T-cell (primary cell): ENCODE results near the gene B4GALT2. TPM values are rescaled to one million over a fixed set of nuclear protein-coding genes. Genes with fewer than 3 reads are reported as not detected.

Experiments
- ATAC-seq, 4 experiments: fragments of 200-7000 bp in 3 of 4; fragments of 150-1000 bp in 1 of 4; cut with Tn5 transposase; replicated peaks in 1 of 4; 1 replicate in 3 of 4; 2 replicates in 1 of 4; pipeline ENCODE4 v1.10.0; 2021; ENCODE audit warnings: moderate library complexity in 3 of 4, mild to moderate bottlenecking in 2 of 4, moderate number of reproducible peaks in 1 of 4
- CTCF ChIA-PET, 2 donors: fragments of 300-600 bp; sonication (Branson Sonifier 250); formaldehyde crosslinking; loops; one replicate each; lab custom pipeline; 2022; ENCODE audit warnings: antibody characterized with exemption in 2 of 2; lab: Charles Lee
- POLR2A ChIA-PET, 2 donors: fragments of 300-600 bp; sonication (Branson Sonifier 250); formaldehyde crosslinking; loops; one replicate each; lab custom pipeline; 2022; ENCODE audit warnings: antibody characterized with exemption in 2 of 2; lab: Charles Lee
- DNase-seq, 35 experiments: peaks; one replicate each; pipeline versions ENCODE4 v3.0.0 to v3.0.0-alpha.2; 2013 to 2023
- H3K27ac ChIP-seq: one replicate; pipeline ENCODE4 v1.5.1; 2013; ENCODE audit warnings: low read length
- H3K27me3 ChIP-seq, 2 experiments: replicated peaks in 1 of 2; 1 replicate in 1 of 2; 2 replicates in 1 of 2; pipeline versions ENCODE4 v1.6.1 to v1.7.0; 2013; ENCODE audit warnings: low read length in 1 of 2, mixed read lengths in 1 of 2; ENCODE audit not compliant: control insufficient read depth in 2 of 2, insufficient read depth in 2 of 2; ENCODE audit errors: extremely low read depth in 1 of 2
- H3K36me3 ChIP-seq, 2 donors: 1 replicate in 1 of 2; 2 replicates in 1 of 2; pipeline versions ENCODE4 v1.6.1 to v1.7.0; 2013; ENCODE audit warnings: low read length in 1 of 2; ENCODE audit not compliant: control insufficient read depth in 2 of 2, insufficient read depth in 1 of 2; ENCODE audit errors: extremely low read depth in 1 of 2
- H3K4me1 ChIP-seq, 2 experiments: 1 replicate in 1 of 2; 2 replicates in 1 of 2; pipeline versions ENCODE4 v1.6.1 to v1.7.0; 2013; ENCODE audit warnings: low read length in 2 of 2, mixed read lengths in 1 of 2; ENCODE audit not compliant: insufficient read depth in 2 of 2, control insufficient read depth in 1 of 2; ENCODE audit errors: extremely low read depth in 1 of 2
- H3K4me3 ChIP-seq, 2 donors: 1 replicate in 1 of 2; 2 replicates in 1 of 2; pipeline versions ENCODE4 v1.5.1 to v1.7.0; 2013; ENCODE audit warnings: mild to moderate bottlenecking in 2 of 2, low read length in 1 of 2, moderate library complexity in 1 of 2; ENCODE audit not compliant: control insufficient read depth in 1 of 2; ENCODE audit errors: extremely low read depth in 1 of 2
- H3K9me3 ChIP-seq: 2 replicates; pipeline ENCODE4 v1.7.0; 2013
- H3K27ac Mint-ChIP-seq, 2 donors: one replicate each; pipeline ENCODE4 v1.8.0; 2020 to 2021; ENCODE audit warnings: mild to moderate bottlenecking in 2 of 2, mixed read lengths in 2 of 2
- H3K27me3 Mint-ChIP-seq, 2 donors: one replicate each; pipeline ENCODE4 v1.8.0; 2021 to 2022; ENCODE audit warnings: mixed read lengths in 2 of 2
- H3K36me3 Mint-ChIP-seq: one replicate; pipeline ENCODE4 v1.8.0; 2021; ENCODE audit warnings: mixed read lengths
- H3K4me1 Mint-ChIP-seq, 3 donors: one replicate each; pipeline ENCODE4 v1.8.0; 2020 to 2022; ENCODE audit warnings: mixed read lengths in 3 of 3, mild to moderate bottlenecking in 1 of 3
- H3K4me3 Mint-ChIP-seq, 3 donors: one replicate each; pipeline ENCODE4 v1.8.0; 2020 to 2022; ENCODE audit warnings: mild to moderate bottlenecking in 3 of 3, mixed read lengths in 3 of 3, moderate library complexity in 3 of 3
- H3K9me3 Mint-ChIP-seq, 3 donors: one replicate each; pipeline ENCODE4 v1.8.0; 2020 to 2022; ENCODE audit warnings: mixed read lengths in 3 of 3
- WGBS: methylation state at CpG from one replicate; pipeline ENCODE4 v1.1.5; 2013; ENCODE audit warnings: missing lambda C conversion rate; ENCODE audit not compliant: insufficient coverage; 5-methylcytosine and 5-hydroxymethylcytosine counted together
- total RNA-seq, 35 experiments: library from RNA in 6 of 35; stranded (reverse) in 6 of 35; fragments of 120-200 nt in 1 of 35; gene quantifications; one replicate each; pipeline versions ENCODE4 v1.2.1 to v1.2.4 and lab custom pipeline; 2013 to 2026

The B4GALT2 gene
- total RNA-seq, 5 donors from 2014 or later (not counting 1 experiment from before 2014, with no cell fraction given), result 1.2 to 5.3 (median 3.1) TPM

DNA sequence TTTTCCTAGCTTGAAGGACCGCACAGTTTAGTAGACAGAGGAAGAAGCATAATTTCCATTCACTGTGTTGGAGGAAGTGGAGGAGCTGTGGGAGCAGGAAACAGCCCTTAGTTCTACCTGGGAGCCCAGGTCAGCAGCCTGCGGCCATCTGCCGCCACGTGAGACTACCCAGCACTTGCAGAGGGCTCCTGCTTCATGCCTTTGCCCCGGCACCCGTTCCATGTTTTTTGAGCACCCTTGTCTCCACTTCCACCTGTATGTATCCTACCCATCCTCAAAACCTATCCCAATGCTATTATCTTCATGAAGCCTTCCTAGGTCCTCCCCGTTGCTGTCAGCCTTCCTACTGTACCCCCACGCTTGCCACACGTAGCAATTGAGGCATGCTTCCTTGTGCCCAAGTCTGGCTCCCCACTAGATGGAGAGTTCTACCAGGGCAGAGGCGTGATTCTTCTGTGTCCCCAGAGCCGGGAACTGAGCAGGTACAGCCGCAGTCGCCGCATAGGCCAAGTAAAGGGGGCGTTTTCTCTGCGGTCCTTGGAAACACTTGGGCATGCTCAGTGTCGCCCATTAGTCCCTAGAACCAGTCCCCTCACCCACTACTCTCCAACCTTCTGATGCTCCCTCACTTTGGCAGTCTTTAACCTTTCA is 50.4 kb downstream of the B4GALT2 start:
- WGBS, result 34% methylated on average over 17 of the region's 17 CpGs
- H3K9me3 Mint-ChIP-seq, result no peaks in the 10 kb centered on the region
- no peaks in the 10 kb centered on the region for H3K27me3 Mint-ChIP-seq
- Histone ChIP-seq H3K4me3 (peak overlapping the region; percentile 66 to 82), H3K36me3 (no peaks in the 10 kb centered on the region), H3K9me3 (no peaks in the 10 kb centered on the region), H3K27me3 (peaks cover 0 to under 1% of the 10 kb centered on the region in 2 experiments), H3K4me1 (peaks cover 4 to 21% of the 10 kb centered on the region in 2 experiments), H3K27ac (peak overlapping the region; percentile 67)
- ChIA-PET POLR2A (no interaction called here), CTCF (interaction anchor here in 1 of 2 donors (1.0 kb wide), 1 partner anchor 83 kb away, joined by 3 read pairs; no protein-coding TSS in a partner anchor)
- ATAC-seq (peak; percentile 13 to 38 (median 14)), DNase-seq (peak in 2 of 35 experiments; percentile 19 to 29)
- peaks cover 18 to 28% (median 27%) of the 10 kb centered on the region in 3 donors for H3K4me1 Mint-ChIP-seq
- H3K36me3 Mint-ChIP-seq, result no peaks in the 10 kb centered on the region
- H3K27ac Mint-ChIP-seq, result peak overlapping the region; percentile 92 to 96
- H3K4me3 Mint-ChIP-seq, result peak overlapping the region; percentile 86 to 93 (median 90)

DNA sequence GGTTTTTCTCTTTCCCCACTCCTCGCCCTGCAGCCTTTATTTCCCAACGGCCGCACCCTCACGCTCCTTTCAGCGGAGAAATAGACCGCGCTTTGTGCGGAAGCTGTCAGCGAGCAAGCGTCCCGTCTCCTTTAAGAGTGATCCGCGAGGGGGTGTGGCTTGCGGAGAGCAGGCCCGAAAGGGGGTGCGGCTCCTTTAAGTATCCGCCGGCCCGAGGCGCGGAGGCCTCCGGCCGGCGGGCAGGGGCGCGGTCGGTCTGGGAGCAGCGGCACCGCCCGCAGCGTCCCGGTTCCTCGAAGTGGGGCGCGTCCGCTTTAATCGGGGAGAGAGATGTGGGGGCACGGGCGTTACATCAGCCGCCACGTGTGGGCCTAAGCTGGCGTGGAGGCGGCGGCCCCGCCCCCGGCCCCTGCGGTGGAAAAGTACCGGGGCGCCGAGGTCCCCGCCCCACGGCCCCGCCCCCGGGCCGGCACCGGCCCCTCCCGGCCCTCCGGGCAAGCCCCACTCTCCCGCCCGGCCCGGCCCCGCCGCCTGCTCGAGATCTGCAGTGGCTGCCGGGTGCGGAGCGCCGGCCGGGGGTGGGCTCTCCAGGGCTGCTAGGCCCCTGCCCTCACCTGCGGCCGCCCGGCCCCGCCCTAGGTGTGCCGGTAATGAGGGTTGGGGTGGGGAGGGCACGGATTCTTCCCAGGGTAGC is 51.0 kb downstream of the B4GALT2 start:
- H3K27me3 Mint-ChIP-seq, result no peaks in the 10 kb centered on the region
- Histone ChIP-seq H3K27ac (peak overlapping the region; percentile 67), H3K36me3 (no peaks in the 10 kb centered on the region), H3K4me1 (peaks cover 4 to 21% of the 10 kb centered on the region in 2 experiments), H3K27me3 (no peaks in the 10 kb centered on the region), H3K9me3 (no peaks in the 10 kb centered on the region), H3K4me3 (peak overlapping the region; percentile 66 to 82)
- no peaks in the 10 kb centered on the region for H3K36me3 Mint-ChIP-seq
- H3K4me1 Mint-ChIP-seq, result peaks cover 18 to 28% (median 27%) of the 10 kb centered on the region in 3 donors
- under 1% methylated on average over 69 of the region's 75 CpGs for WGBS
- ATAC-seq, result peak; percentile 79 to 84 (median 82)
- ChIA-PET CTCF (interaction anchor here in 1 of 2 donors (1.0 to 1.2 kb wide), 2 partner anchors 84 to 380 kb away, joined by 3 to 4 read pairs; partner anchors contain the start of gene KDM4A), POLR2A (no interaction called here)
- peak overlapping the region; percentile 86 to 93 (median 90) for H3K4me3 Mint-ChIP-seq
- H3K9me3 Mint-ChIP-seq, result no peaks in the 10 kb centered on the region
- H3K27ac Mint-ChIP-seq, result peak overlapping the region; percentile 92 to 96
- DNase-seq, result peak; percentile 63 to 89 (median 79)

DNA sequence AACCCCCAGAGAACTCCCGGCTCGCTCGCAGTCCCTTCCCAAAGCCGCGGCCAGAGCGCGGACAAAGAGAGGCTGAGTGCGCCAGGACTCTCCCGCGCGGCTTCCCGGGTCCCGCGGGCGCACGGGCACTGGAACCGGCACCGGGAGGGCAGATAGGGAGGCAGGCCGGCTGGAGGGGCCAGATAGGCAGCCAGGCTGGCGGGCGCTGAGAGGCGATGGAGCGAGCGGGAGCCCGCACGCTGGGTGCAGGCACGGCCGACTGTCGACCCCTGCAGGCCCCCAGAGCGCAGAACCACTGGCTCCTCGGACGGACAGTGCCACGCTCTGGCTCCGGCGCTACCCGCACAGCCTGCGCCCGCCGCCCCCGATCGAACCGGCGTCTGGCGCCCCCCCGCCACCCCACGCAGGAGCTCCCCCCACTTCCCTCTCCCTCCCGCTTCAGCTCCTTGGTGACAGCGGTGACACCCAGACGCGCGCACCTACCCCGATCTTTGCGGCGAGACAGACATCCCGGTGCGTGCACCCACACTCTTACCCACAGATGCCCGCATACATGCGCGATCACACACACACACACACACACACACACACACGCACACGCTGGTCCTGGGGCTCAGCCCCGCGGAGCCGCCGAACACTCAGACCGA is 51.7 kb downstream of the B4GALT2 start:
- H3K4me3 ChIP-seq, result peak overlapping the region; percentile 66 to 79
- DNase-seq, result peak in 33 of 35 experiments; percentile 4 to 65 (median 34)
- H3K36me3 ChIP-seq, result no peaks in the 10 kb centered on the region
- Mint-ChIP-seq H3K36me3 (no peaks in the 10 kb centered on the region), H3K27me3 (no peaks in the 10 kb centered on the region), H3K9me3 (no peaks in the 10 kb centered on the region), H3K27ac (no peak overlapping the region), H3K4me3 (peak overlapping the region; percentile 80 to 93 (median 84)), H3K4me1 (peaks cover 18 to 28% (median 27%) of the 10 kb centered on the region in 3 donors)
- ChIA-PET CTCF (interaction anchor here (0.6 to 1.2 kb wide), 3 partner anchors 85 to 381 kb away, joined by 3 to 6 read pairs (median 4); partner anchors contain the start of gene KDM4A (in 1 of the 2)), POLR2A (interaction anchor here in 1 of 2 donors (0.6 kb wide), 1 partner anchor 217 kb away, joined by 4 read pairs; no protein-coding TSS in a partner anchor)
- no peak overlapping the region for H3K27ac ChIP-seq
- ATAC-seq, result peak; percentile 14 to 39 (median 30)
- H3K27me3 ChIP-seq, result no peaks in the 10 kb centered on the region
- peaks cover 4 to 21% of the 10 kb centered on the region in 2 experiments for H3K4me1 ChIP-seq
- no peaks in the 10 kb centered on the region for H3K9me3 ChIP-seq
- under 1% methylated on average over 63 of the region's 66 CpGs for WGBS

GRCh38 chr1:44031252-44032169 is 52.5 kb downstream of the B4GALT2 start, which contains the start of gene SLC6A9:
TSS of gene SLC6A9 (minus strand) at chr1:44031462. CDS start at chr1:44024277, 7,185 bp downstream.
- no peaks in the 10 kb centered on the region for H3K36me3 Mint-ChIP-seq
- ATAC-seq, result peak in 2 of 4 experiments; percentile 2
- peaks cover 18 to 28% (median 28%) of the 10 kb centered on the region in 3 donors for H3K4me1 Mint-ChIP-seq
- ChIA-PET CTCF (interaction anchor here in 1 of 2 donors (0.6 to 3.4 kb wide), 2 partner anchors 26 to 345 kb away, joined by 6 to 11 read pairs; no protein-coding TSS in a partner anchor), POLR2A (interaction anchor here in 1 of 2 donors (0.6 kb wide), 1 partner anchor 218 kb away, joined by 4 read pairs; no protein-coding TSS in a partner anchor)
- H3K27ac Mint-ChIP-seq, result peak within 1 kb of the TSS; percentile 63 to 72
- peak in 20 of 35 experiments; percentile 3 to 52 (median 20) for DNase-seq
- H3K27me3 ChIP-seq, result no peaks in the 10 kb centered on the region
- peak within 1 kb of the TSS; percentile 66 to 79 for H3K4me3 ChIP-seq
- WGBS, result 33% methylated on average over 25 of the region's 40 CpGs
- no peaks in the 10 kb centered on the region for H3K9me3 ChIP-seq
- H3K27me3 Mint-ChIP-seq, result no peaks in the 10 kb centered on the region
- no peak within 1 kb of the TSS for H3K27ac ChIP-seq
- H3K9me3 Mint-ChIP-seq, result no peaks in the 10 kb centered on the region
- no peaks in the 10 kb centered on the region for H3K36me3 ChIP-seq
- peaks cover 4 to 21% of the 10 kb centered on the region in 2 experiments for H3K4me1 ChIP-seq
- H3K4me3 Mint-ChIP-seq, result peak within 1 kb of the TSS; percentile 80 to 93 (median 84)

DNA sequence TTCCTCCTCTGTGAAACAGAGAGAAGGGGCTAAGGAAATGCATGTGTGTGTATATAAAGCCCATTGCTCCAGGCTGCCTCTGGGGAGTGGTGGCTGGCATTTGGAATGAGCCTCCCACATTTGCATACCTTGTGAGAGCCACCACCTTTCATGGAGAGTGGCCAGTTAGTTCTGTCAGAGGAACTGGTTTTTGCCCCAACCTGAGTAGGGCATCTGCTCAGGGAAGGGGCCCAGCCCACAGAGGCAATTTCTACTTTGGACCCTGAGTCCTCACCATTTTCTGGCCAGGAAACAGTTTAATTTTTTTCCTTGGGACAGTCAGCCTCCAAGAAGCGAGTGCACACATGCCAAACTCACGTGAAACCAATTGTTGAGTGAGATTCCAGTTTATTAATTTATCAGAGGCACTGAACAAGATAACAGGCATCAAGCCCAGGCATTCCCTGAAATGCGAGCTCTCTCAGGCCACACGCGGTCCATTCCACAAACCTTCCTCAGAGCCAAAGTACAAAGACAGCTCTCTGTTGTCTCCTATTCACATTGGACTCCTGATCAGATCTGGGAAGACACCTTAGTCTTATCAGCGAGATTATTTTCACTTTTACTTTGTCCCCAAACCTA is 53.3 kb downstream of the B4GALT2 start:
- peak overlapping the region; percentile 28 to 63 for H3K27ac Mint-ChIP-seq

More for the DNA sequence above, 53.3 kb downstream of the B4GALT2 start:
- H3K36me3 Mint-ChIP-seq, result no peaks in the 10 kb centered on the region
- H3K4me1 ChIP-seq, result peaks cover 4 to 21% of the 10 kb centered on the region in 2 experiments
- WGBS, result 84% methylated on average over 3 of the region's 6 CpGs
- POLR2A ChIA-PET, result no interaction called here
- no peaks in the 10 kb centered on the region for H3K9me3 ChIP-seq
- no peaks in the 10 kb centered on the region for H3K27me3 ChIP-seq
- no peak overlapping the region for H3K27ac ChIP-seq
- no peaks in the 10 kb centered on the region for H3K9me3 Mint-ChIP-seq
- H3K36me3 ChIP-seq, result no peaks in the 10 kb centered on the region
- CTCF ChIA-PET, result interaction anchor here in 1 of 2 donors (3.4 kb wide), 1 partner anchor 27 kb away, joined by 11 read pairs; no protein-coding TSS in a partner anchor
- peak overlapping the region; percentile 80 to 93 (median 84) for H3K4me3 Mint-ChIP-seq
- no peaks in the 10 kb centered on the region for H3K27me3 Mint-ChIP-seq
- DNase-seq, result no peak
- ATAC-seq, result no peak
- no peak overlapping the region for H3K4me3 ChIP-seq
- peaks cover 18 to 30% (median 28%) of the 10 kb centered on the region in 3 donors for H3K4me1 Mint-ChIP-seq
